ENCODE results near the gene SEC14L2.

GRCh38 chr22:30357650-30358215, 39.1 kb upstream of the SEC14L2 start:
- TF ChIP-seq, protein P1, sequence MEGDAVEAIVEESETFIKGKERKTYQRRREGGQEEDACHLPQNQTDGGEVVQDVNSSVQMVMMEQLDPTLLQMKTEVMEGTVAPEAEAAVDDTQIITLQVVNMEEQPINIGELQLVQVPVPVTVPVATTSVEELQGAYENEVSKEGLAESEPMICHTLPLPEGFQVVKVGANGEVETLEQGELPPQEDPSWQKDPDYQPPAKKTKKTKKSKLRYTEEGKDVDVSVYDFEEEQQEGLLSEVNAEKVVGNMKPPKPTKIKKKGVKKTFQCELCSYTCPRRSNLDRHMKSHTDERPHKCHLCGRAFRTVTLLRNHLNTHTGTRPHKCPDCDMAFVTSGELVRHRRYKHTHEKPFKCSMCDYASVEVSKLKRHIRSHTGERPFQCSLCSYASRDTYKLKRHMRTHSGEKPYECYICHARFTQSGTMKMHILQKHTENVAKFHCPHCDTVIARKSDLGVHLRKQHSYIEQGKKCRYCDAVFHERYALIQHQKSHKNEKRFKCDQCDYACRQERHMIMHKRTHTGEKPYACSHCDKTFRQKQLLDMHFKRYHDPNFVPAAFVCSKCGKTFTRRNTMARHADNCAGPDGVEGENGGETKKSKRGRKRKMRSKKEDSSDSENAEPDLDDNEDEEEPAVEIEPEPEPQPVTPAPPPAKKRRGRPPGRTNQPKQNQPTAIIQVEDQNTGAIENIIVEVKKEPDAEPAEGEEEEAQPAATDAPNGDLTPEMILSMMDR (IDR thresholded peaks at IDR 0.05), result no peak
- TF ChIP-seq ESRRA (CRISPR knock-in tag; IDR thresholded peaks at IDR 0.05; ENCODE audit: borderline replicate concordance), result no peak
- TF ChIP-seq ETV6 (CRISPR knock-in tag; IDR thresholded peaks at IDR 0.05), result no peak
- no peak for TF ChIP-seq NR2C2 (CRISPR knock-in tag; IDR thresholded peaks at IDR 0.05)
- no peak for TF ChIP-seq KAT7 (CRISPR knock-in tag; IDR thresholded peaks at IDR 0.05; ENCODE audit: borderline replicate concordance)
- TF ChIP-seq NFATC4 (CRISPR knock-in tag; IDR thresholded peaks at IDR 0.05), result no peak
- TF ChIP-seq, protein P2, sequence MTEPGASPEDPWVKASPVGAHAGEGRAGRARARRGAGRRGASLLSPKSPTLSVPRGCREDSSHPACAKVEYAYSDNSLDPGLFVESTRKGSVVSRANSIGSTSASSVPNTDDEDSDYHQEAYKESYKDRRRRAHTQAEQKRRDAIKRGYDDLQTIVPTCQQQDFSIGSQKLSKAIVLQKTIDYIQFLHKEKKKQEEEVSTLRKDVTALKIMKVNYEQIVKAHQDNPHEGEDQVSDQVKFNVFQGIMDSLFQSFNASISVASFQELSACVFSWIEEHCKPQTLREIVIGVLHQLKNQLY (CRISPR knock-in tag; IDR thresholded peaks at IDR 0.05), result no peak
- TF ChIP-seq ELF4 (CRISPR knock-in tag; IDR thresholded peaks at IDR 0.05; ENCODE audit: low read depth), result no peak
- TF ChIP-seq, protein P3, sequence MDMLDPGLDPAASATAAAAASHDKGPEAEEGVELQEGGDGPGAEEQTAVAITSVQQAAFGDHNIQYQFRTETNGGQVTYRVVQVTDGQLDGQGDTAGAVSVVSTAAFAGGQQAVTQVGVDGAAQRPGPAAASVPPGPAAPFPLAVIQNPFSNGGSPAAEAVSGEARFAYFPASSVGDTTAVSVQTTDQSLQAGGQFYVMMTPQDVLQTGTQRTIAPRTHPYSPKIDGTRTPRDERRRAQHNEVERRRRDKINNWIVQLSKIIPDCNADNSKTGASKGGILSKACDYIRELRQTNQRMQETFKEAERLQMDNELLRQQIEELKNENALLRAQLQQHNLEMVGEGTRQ (CRISPR knock-in tag; IDR thresholded peaks at IDR 0.05), result no peak
